ENCODE data around the gene DNMBP.
A peak's percentile ranks its signal among the peaks of the same experiment; 100 is the strongest.

DNMBP gene

DNA sequence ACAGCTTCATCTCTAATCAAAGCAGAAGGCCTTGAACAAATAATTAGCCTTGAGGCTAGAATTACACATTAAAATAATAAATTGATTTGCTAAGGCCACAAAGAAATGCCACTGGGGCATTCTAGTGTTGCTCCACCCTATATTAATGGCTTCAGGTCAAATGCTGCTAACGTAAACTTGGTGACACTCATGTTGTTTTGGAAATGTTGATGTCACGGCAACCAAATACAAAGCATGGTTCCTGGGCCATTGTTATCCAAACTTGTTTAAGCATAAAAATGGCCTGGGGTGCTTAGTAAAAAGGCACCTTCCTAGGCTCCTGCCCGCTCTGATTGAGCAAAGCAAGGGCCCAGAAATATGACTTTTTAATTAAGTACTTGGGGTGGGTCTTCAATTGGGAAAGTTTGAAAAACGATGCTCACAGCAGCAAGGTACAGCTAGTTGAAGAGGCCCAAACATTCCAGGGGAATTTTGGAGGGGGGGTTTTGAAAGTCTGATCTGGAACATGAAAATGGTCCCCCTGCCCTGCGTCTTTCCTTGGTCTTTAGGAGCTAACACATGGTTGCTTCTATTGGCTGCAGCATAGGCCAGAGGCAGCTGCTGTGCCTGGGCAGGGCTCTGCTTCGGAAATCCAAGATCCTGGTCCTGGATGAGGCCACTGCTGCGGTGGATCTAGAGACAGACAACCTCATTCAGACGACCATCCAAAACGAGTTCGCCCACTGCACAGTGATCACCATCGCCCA, 159.6 kb downstream of the DNMBP start:
- Histone ChIP-seq H3K27me3 (ENCODE audit: insufficient read depth, poor library complexity, severe bottlenecking) (no peaks in the 10 kb centered on the region), H3K4me3 (replicated peaks; ENCODE audit: insufficient read depth, low read length) (no peak overlapping the region), H3K27ac (replicated peaks) (peak overlapping the region; percentile 58)
- no peak for TF ChIP-seq SPI1 (IDR thresholded peaks at IDR 0.05; ENCODE audit: borderline replicate concordance, low read depth)
- no peak for TF ChIP-seq POLR2AphosphoS5 (IDR thresholded peaks at IDR 0.05; ENCODE audit: low read depth)
- TF ChIP-seq GABPA (IDR thresholded peaks at IDR 0.05; ENCODE audit: low read depth), result no peak
- TF ChIP-seq, protein P1, sequence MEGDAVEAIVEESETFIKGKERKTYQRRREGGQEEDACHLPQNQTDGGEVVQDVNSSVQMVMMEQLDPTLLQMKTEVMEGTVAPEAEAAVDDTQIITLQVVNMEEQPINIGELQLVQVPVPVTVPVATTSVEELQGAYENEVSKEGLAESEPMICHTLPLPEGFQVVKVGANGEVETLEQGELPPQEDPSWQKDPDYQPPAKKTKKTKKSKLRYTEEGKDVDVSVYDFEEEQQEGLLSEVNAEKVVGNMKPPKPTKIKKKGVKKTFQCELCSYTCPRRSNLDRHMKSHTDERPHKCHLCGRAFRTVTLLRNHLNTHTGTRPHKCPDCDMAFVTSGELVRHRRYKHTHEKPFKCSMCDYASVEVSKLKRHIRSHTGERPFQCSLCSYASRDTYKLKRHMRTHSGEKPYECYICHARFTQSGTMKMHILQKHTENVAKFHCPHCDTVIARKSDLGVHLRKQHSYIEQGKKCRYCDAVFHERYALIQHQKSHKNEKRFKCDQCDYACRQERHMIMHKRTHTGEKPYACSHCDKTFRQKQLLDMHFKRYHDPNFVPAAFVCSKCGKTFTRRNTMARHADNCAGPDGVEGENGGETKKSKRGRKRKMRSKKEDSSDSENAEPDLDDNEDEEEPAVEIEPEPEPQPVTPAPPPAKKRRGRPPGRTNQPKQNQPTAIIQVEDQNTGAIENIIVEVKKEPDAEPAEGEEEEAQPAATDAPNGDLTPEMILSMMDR (IDR thresholded peaks at IDR 0.05; ENCODE audit: insufficient read depth, low read length), result no peak
- TF ChIP-seq, protein P2, sequence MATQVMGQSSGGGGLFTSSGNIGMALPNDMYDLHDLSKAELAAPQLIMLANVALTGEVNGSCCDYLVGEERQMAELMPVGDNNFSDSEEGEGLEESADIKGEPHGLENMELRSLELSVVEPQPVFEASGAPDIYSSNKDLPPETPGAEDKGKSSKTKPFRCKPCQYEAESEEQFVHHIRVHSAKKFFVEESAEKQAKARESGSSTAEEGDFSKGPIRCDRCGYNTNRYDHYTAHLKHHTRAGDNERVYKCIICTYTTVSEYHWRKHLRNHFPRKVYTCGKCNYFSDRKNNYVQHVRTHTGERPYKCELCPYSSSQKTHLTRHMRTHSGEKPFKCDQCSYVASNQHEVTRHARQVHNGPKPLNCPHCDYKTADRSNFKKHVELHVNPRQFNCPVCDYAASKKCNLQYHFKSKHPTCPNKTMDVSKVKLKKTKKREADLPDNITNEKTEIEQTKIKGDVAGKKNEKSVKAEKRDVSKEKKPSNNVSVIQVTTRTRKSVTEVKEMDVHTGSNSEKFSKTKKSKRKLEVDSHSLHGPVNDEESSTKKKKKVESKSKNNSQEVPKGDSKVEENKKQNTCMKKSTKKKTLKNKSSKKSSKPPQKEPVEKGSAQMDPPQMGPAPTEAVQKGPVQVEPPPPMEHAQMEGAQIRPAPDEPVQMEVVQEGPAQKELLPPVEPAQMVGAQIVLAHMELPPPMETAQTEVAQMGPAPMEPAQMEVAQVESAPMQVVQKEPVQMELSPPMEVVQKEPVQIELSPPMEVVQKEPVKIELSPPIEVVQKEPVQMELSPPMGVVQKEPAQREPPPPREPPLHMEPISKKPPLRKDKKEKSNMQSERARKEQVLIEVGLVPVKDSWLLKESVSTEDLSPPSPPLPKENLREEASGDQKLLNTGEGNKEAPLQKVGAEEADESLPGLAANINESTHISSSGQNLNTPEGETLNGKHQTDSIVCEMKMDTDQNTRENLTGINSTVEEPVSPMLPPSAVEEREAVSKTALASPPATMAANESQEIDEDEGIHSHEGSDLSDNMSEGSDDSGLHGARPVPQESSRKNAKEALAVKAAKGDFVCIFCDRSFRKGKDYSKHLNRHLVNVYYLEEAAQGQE (IDR thresholded peaks at IDR 0.05; ENCODE audit: insufficient replicate concordance, low read depth), result no peak
- no peak for DNase-seq (ENCODE audit: low read depth in 1 of 2, low spot score in 1 of 2)

DNA sequence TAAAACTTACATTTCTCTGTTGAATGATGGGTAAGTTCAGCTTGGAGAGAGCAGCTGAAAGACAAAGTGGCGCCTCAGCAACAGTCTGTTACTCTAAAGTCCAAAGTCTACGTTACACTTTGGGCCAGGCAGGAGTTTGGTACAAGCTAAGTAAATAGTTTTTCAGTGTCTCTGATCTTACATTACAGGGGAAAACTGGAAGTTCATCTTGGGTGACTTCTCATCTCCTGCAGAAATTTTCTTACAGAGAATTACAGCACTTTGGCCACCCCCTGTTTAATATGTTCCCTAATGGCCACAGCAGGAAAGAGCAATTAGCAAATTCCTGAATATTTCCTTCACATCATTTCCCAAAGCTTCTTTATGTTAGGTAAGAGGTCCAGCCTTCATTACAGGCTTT, 160.2 kb downstream of the DNMBP start:
- H3K4me3 ChIP-seq (replicated peaks; ENCODE audit: insufficient read depth, low read length), result no peak overlapping the region
- TF ChIP-seq, protein P1 (IDR thresholded peaks at IDR 0.05; ENCODE audit: insufficient read depth, low read length), result no peak
- TF ChIP-seq, protein P2 (IDR thresholded peaks at IDR 0.05; ENCODE audit: insufficient replicate concordance, low read depth), result no peak
- TF ChIP-seq POLR2AphosphoS5 (IDR thresholded peaks at IDR 0.05; ENCODE audit: low read depth), result no peak
- peak overlapping the region; percentile 58 for H3K27ac ChIP-seq (replicated peaks)
- H3K27me3 ChIP-seq (ENCODE audit: insufficient read depth, poor library complexity, severe bottlenecking), result no peaks in the 10 kb centered on the region
- DNase-seq (ENCODE audit: low read depth in 1 of 2, low spot score in 1 of 2), result no peak

DNA sequence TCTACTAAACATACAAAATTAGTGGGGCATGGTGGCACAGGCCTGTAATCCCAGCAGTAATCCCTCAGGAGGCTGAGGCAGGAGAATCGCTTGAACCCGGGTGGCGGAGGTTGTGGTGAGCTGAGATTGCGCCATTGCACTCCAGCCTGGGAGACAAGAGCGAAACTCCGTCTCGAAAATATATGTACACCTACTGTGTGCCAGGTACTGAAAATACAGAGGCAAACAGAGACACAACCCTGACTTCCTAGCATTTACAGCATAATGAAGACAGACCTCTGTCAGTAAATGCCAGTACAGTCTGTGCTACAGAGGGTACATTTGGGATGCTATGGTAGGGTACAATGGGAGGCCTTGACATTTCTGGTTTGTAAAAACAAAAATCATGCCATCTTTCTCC, 160.7 kb downstream of the DNMBP start:
- TF ChIP-seq, protein P1 (IDR thresholded peaks at IDR 0.05; ENCODE audit: insufficient read depth, low read length), result no peak
- TF ChIP-seq POLR2AphosphoS5 (IDR thresholded peaks at IDR 0.05; ENCODE audit: low read depth) (no peak), GABPA (IDR thresholded peaks at IDR 0.05; ENCODE audit: low read depth) (no peak)
- H3K27ac ChIP-seq (replicated peaks), result no peak overlapping the region; the same call in 1 of the 2 replicates

More for the DNA sequence above, 160.7 kb downstream of the DNMBP start:
- Histone ChIP-seq H3K27me3 (ENCODE audit: insufficient read depth, poor library complexity, severe bottlenecking) (no peaks in the 10 kb centered on the region), H3K4me3 (replicated peaks; ENCODE audit: insufficient read depth, low read length) (no peak overlapping the region)
- DNase-seq (ENCODE audit: low read depth in 1 of 2, low spot score in 1 of 2), result no peak

All from HL-60 (cell line).